ENCODE measurements around the gene UAP1L1.

- TF ChIP-seq POLR2A (IDR thresholded peaks at IDR 0.05; ENCODE audit: low read depth, low read length) (no peak), POLR2AphosphoS5 (IDR thresholded peaks at IDR 0.05; ENCODE audit: low read depth, low read length) (no peak)
Observed at GRCh38 chr9:137053944-137054931, 23.1 kb upstream of the UAP1L1 start, which contains the start of gene ENTPD2.

Measured in GM12892 (cell line).